HG03159 (cell line): ENCODE measurements around the gene PLPPR1.
A peak's percentile ranks its signal among the peaks of the same experiment; 100 is the strongest.
"Not testable (repeated sequence)": the region's sequence is repeated elsewhere in the genome, so short reads cannot be mapped to it uniquely, and the experiment has no call there.

Experiments
- ATAC-seq: cut with Tn5 transposase; IDR thresholded peaks from one replicate; pipeline ENCODE4 v1.9.1; 2021; ENCODE audit warnings: mild to moderate bottlenecking, moderate library complexity; ENCODE audit not compliant: unreplicated experiment

Gene PLPPR1

DNA sequence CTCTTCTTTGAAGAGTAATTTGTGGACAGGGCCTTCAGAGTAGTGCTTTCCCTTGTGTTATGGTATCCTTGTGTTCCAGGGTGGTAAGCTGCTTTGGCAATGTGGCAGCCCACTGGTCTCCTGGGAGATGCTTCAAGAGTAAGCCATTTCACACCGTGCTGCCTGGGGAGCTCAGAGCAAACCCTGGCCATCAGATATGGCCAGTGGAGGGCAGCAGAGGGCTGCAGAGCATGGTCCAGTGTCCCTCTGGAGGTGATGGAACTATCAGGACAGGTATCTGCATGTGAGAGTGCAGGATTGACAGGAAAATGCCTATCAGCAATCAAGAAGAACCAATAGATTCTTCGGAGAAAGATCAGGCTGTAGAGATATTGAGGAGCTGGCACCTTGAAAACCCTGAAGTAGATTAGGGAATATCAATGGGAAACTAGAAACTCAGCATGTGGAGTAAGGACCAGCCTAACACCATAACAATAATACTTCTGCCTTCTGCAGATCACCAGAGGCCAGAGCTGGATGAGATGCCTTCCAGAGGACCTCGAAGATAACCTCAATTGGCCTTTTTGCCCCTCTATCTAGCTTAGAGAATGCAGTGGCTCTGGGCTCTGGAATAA, 90.8 kb downstream of the PLPPR1 start:
- peak; percentile 76 for ATAC-seq

DNA sequence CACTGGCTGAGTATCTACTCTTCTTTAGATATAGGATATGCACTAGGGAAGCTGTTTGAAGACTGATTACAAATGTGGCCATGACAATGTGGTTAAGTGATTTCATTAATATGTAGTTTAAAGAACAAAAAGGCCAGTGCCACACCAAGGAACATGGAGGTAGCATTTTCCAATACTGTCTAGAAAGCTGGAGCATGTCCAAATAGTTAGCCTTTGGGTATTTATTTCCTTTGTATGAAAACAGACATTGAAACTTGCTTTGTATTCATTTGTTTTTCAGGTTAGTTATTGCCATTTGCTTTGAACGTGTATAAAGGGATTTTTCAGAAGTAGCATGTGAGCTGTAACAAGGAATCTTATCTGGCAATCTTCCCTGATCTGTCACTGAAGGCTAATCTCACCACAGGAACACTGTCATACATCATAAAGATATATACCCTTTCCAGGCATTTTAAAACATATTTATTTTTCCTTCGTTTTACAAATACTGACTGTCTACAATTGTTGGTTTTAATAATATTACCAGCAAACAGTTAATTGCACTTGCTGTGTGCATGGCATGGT, 93.4 kb downstream of the PLPPR1 start:
- no peak for ATAC-seq

DNA sequence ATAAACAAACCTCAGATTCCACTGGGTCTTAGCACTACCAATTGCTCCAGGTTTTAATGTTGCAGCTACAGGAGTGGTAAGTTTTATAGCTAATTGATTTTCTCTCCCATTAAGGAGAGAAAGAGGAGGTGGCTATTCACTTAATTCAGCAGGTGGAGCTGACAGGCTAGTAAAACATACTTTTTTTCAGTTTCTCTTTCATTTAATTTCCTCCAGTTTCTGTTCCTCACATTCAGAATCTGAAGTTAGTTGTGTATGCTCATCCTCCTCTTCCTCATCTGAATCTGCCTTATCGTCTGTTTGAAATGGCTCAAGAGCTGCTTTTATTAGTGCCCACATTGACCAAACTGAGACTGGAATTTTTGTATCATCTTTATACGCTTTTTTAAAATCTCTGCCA, 98.0 kb downstream of the PLPPR1 start:
- peak; percentile 86 for ATAC-seq

DNA sequence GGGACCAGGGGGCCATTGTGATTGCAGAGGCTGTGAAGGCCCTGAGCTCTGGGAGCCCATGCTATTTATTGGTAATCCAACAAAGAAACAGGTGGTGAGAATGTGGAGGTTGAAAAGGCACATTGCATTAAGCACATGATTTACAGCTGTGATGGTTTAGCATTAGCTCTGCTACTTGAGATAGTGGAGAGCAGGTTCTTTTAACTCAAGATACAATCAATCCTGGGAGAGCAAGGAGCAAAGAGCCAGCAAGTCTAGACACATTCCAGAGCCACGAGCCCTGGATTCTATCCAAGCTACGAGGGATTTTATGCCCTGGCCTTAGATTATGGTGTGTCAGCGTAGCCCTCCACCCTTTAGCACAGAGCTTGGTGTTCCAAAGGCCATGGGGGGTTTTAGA, 98.8 kb downstream of the PLPPR1 start:
- ATAC-seq, result not testable (repeated sequence)

DNA sequence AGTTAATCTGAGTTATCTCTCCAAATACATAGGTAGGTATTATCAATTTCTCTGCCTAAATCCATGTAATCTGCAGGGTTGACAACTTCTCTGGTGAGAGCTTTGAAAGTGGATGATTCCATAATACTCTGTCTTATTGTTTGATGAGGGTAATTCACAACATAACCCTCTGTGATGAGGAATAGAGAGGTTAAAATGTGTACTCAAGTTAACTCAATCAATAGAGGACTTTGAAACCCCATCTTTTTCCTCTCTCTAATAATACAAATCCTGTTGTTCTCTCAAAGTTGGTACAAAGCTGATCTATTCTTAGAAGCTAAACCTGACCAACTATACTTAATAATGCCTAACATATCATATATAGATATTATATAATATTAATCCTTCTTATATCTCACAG, 100.1 kb downstream of the PLPPR1 start:
- ATAC-seq, result no peak

DNA sequence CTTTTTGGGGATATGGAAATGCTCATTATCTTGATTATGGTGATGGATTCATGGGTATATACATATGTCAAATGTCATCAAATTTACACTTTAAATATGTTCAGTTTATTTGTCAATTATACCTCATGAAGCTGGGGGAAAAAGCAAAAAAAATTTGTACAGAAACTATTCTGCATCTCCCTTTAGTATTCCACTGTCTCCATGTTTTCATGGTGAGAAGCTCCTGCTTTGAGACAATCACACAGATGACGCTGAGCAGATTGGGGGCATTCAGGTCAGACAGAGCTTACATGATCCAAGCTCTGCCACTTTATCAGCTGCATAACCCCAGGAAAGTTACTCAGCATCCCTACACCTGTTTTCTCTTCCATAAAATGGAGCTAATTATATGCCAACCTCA, 101.5 kb downstream of the PLPPR1 start:
- ATAC-seq, result no peak

DNA sequence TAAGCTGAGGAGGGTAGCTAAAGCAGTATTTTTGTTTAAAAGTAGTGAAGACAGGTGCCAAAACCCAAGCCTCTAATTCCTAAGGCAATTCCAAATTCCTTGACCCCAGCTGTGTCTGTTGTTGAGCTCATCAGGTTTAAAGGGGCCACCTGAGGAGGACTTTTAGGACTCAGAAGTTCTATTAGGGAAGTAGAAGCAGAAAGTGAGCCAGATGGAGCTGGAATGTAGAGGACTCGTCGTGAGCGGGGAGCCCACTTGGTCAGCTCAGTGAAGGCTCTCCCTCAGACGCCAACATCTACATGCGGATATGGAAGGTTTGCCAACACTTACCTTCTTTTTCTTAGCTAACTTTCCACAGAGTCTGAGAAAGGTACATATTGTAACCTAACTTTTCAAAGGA, 102.8 kb downstream of the PLPPR1 start:
- ATAC-seq, result no peak

DNA sequence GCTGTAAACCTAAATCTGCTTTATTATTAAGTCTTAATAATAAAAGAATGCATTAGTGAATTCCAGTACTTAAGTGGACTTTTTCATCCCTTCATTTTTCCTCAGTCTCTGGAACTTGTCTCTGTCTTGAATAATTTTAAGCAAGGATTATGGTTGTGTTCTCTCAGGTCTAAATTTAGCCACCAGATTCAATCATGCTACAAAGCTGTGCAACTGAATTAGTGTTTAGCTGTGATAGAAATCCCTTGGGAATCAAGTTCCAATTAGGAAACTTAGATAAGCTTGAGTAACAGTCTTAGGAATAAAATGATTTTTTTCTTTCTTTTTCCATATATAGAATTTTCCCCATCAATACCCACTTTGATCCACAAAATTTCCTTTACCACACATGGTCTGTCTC, 104.3 kb downstream of the PLPPR1 start:
- no peak for ATAC-seq

DNA sequence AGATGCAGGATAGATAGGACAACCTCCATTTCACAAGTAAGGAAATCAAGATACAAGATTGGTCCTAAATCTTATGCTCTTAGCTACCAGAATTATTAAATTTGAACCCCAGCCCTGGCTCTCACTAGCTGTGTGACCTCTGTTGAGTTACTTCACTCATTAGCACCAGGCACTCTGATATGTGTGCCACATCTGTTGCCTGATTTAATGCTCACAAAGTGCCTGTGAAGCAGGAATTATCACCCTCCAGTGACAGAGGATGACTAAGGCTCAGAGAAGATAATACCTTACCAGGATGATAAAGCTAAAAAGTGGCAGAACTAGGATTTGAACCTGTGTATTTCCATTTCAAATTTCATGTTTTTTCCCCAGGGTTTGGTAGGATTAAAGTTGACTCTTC, 110.0 kb downstream of the PLPPR1 start:
- ATAC-seq, result no peak

DNA sequence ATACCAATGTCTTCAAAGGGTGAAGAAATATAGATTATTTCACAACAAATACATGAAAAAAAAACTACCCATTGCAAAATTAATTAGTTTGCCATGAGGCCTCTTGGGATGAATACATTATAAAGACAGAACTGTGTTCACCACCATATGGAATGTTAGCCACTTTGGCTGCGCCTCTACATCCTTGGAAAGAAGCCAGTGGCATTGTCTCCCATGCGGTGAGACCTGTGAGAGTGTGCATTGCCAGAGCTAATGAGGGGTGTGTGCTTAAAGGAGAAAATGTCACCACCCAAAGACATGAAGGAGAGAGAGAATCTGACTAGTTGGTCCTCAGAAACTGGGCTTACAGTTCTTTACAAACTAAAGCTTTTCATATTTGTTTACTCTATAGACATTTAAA, 110.6 kb downstream of the PLPPR1 start:
- no peak for ATAC-seq

DNA sequence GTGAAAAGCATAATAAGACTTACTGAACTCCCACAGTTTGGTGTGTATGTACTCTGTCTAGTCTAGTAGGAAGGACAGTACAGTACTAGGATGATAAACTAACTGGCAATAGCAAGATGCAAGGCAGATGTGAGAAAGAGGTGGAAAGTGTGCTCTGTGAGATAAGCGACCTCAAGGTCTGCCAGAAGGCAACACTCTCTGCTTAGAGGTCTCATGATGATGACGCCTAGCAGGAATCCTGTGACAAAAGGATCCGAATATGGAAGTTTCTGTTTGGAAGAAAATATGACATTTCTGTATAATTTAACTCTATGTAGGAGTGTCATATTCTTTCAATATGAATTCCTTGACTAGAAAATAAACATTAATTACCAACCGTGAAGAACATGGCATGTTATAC, 112.2 kb downstream of the PLPPR1 start:
- ATAC-seq, result no peak

DNA sequence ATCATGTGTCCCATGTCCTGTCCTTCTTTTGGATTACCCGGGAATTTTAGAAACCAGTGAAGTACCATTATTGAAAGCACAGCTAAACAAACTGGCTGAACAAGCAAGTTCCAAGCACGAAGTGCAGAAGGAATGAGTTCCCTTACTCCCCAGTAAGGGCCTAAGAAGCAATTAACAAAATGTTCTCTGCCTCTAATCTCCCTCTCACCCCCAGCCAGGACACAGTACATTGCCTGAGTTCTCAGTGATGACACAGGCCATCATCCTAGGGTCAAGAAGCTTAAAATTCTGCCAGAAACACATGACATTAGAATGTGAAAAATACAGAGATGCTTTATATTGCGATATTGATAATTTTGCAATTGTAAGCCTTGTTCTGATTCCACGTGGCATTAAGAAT, 118.0 kb downstream of the PLPPR1 start:
- no peak for ATAC-seq

DNA sequence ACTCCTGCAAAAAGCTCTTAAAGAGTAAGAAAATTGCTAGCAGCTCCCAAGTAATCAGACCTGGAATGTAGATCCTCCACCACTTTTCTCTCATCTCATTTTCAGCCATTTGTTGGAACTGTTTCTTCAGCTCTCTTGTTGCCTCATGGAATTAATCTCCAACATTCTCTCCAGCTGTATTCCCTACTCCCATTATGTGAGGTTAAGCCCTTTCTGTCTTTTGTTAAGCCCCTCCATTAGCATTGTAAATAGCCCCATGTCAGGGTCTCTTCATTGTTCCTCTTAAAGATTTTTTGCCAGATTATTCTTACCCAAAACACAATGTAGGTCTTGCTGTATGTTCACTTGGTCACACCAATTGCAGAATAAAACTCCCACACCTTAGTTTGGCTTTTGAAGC, 119.8 kb downstream of the PLPPR1 start:
- ATAC-seq, result no peak

DNA sequence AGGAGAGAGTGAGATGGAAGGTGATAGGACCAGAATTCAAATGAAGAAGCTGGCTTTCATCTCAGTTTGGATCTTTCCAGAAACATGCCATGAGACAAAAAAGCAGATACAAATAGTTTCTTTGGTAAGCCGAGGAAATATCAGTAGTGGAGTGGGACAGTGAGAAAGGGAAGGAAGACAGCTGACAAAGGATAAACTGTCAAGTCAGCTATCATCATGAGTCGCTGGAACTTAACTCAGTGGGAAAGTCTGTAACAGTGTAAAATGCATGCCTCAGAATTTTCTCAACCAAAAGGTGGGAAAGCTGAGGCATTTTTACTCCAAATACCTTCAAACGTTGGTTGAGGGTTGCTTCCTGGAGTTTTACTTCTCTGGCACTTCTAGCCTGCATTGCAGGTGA, 129.8 kb downstream of the PLPPR1 start:
- no peak for ATAC-seq

DNA sequence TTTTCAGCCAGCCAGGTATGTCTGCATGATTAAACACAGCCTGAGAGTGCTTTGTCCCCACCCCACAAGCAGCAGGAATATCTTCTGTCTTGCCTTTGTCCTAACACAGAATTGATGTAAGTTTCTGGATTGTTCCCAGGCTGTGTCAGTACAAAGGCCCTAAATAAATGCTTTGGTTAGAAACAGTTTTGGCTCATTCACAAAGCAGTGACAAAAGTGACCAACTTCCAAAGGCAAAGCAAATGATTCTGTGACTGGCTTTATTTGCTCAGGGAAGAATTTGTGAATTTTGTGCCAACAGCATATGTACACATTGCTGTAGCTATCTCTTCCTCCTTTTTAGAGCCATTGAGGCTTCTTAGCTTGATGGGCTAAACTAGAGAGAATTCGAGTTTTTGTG, 133.7 kb downstream of the PLPPR1 start:
- no peak for ATAC-seq

DNA sequence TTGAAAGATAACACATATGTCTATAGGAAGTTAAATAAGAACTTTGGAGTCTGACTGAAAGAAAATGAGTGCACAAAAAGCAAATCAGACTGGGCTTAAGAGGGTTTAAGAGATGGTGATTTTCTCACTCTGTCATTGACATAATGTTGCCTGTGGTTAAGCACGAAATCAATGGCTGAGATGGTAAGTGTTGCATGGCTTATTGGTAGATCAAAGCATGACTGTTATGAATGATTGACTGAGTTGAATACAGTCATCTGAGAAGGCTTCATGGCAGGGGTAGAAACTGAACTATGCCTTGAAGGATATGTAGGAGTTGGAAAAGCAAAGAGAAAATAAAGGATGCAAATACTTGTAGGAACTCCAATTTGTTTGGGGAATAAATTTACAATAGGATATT, 136.6 kb downstream of the PLPPR1 start:
- no peak for ATAC-seq

DNA sequence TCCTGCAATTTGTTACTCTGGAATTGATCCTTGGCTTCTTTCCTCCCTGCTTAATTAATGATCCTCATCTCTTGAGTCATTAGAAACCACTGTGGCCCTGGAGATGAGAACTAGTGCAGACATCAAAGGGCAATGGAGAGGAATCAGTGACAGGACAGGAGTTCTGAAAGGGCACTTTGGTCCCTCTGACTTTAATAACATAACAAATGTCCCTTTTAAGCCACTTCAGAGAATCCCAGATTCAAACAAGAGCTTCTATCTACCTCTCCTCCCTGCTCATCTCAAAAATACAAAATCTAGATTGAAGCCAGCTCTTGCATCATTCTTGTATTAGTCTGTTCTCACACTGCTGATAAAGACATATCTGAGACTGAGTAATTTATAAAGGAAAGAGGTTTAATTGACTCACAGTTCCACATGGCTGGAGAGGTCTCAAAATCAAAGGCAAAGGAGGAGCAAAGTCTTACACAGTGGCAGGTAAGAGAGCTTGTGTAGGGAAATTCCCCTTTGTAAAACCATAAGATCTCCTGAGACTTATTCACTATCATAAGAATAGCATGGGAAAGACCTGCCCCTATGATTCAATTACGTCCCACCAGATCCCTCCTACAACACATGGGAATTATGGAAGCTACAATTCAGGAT, 139.1 kb downstream of the PLPPR1 start:
- no peak for ATAC-seq

DNA sequence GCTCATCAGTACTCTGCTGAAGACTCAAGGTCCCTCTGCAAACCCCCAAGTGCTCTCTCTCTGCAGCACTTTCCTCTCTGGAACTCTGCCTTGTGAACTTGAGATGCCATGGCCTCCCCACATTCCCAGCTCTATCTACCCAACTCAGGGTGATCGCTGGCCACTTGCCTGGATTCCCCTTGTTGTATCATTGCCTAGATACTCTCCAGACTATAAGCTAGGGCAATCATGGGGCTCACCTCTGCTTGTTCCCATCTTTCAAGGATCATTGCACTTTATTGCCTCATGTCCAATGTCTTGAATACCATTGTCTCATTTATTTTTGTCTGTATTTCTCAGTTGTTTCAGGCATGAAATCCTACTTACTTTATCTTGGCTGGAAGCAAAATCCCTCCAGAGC, 144.1 kb downstream of the PLPPR1 start:
- ATAC-seq, result no peak

DNA sequence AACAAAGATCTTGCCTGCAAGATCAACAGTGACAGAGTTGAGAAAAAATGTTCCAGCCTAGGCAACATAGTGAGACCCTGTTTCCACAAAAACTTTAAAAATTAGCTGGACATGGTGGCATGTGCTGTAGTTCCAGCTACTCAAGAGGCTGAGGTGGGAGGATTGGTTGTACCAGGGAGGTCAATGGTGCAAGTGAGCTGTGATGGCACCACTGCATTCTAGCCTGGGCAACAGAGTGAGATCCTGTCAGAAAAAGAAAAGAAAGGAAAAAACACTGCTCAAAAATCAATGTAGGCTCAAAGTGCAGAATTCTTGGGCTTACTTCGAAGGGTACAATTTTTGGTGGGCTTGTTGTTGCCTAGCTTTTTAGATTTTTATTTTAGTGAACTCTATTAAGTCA, 145.4 kb downstream of the PLPPR1 start:
- no peak for ATAC-seq

DNA sequence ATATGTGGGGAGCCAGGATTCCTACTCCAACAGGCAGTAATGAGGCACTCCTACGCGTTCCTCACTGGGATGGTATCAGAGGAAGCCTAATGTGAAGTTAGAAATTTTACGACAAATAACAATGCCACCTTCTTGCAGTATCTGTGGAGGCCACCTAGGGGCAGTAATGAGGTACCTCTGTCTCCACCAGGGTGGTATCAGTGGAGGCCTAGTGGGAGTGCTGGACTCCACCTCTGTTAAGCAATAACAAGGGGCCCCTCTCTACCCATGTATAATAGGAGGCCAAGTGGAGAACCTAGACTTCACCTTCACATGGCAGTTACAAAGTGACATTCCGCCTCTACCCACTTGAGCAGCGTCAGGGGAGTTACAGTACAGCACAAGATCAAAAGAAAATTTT, 147.9 kb downstream of the PLPPR1 start:
- ATAC-seq, result peak; percentile 66

DNA sequence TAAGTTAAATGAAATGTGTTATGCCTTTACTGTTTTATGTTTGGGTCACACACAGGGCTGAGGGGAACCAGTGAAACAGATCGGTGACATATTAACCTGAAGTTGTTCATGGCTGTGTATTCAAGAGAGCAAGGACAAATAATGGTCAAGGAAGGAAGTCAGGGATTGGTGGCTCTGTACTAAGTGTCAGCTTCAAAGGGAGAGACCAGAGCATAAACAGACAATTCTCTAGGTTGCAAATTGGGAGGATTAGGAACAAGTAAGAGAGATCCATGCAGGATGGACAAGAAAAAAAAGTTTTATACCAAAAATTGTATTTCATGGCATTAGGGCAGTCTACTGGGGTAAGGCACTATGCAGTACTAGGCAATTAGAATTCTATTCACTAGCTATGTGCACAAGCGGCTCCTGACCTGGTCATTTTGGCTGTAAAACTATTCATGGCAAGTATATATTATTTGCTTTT, 156.3 kb downstream of the PLPPR1 start:
- ATAC-seq, result no peak

DNA sequence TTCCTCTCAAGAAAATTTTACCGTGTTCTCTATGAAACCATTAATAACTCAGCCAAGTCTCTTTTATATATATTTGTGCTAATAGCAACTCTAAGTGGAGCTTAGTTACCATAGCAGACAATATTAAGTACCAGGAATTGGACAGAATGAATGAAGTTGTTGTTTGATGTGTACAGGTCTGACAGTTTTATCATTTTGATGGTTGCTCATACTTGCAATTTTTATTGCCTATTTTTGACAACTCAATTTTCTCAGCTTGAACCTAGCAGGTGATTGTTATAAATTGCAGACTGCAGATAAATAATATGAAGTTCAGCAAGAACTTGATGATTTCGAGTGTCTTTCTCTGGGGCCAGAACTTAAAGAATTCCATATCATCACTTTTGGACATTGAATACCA, 163.2 kb downstream of the PLPPR1 start:
- no peak for ATAC-seq

DNA sequence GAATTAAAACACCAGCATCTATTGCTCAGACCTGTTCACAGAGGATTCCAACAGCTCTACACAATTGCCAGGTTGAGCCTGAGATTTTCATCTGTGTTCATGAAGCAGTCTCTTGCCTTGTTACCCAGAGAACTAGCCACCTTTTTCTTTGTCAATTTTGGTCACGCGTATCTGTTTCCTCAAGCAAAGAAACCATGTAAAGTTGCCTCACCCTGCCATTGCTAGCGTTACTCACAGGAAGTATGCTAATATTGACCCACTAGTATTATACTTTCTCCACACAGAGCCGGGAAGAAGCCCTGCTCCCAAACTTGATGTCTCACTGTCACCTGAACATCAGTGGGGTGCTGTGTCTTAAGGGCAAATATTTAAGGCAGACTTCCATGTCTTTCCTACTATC, 168.5 kb downstream of the PLPPR1 start:
- ATAC-seq, result no peak
